Stomach (tissue), 9 donors: Measurements from ENCODE around the gene CDH12. TPM values are rescaled to one million over a fixed set of nuclear protein-coding genes. Genes with fewer than 3 reads are reported as not detected.

Experiments used
- DNase-seq, 2 donors: peaks; one replicate each; pipeline versions ENCODE4 v3.0.0 to v3.0.0-alpha.2; 2013 to 2019
- H3K27ac ChIP-seq, 5 donors: fragments of 200-600 bp in 4 of 5; sonication (generic) in 4 of 5; one replicate each; pipeline ENCODE4 v1.5.1; 2013 to 2019; ENCODE audit warnings: mild to moderate bottlenecking in 1 of 5, moderate library complexity in 1 of 5
- H3K27me3 ChIP-seq, 3 donors: fragments of 200-600 bp; sonication (generic); one replicate each; pipeline ENCODE4 v1.5.1; 2017 to 2019; ENCODE audit warnings: mixed run types in 1 of 3
- H3K36me3 ChIP-seq, 4 donors: fragments of 200-600 bp; sonication (generic); 1 replicate in 3 of 4; 2 replicates in 1 of 4; pipeline ENCODE4 v1.5.1; 2016 to 2019
- H3K4me1 ChIP-seq, 4 donors: fragments of 200-600 bp; sonication (generic); one replicate each; pipeline ENCODE4 v1.5.1; 2016 to 2019
- H3K4me3 ChIP-seq, 4 donors: fragments of 200-600 bp; sonication (generic) in 3 of 4; one replicate each; pipeline ENCODE4 v1.5.1; 2016 to 2019; ENCODE audit warnings: mild to moderate bottlenecking in 1 of 4
- H3K9me3 ChIP-seq, 4 donors: fragments of 200-600 bp; sonication (generic); one replicate each; pipeline ENCODE4 v1.5.1; 2016 to 2019
- CTCF ChIP-seq, 7 experiments: fragments of 450-650 bp in 4 of 7; fragments of 200-600 bp in 3 of 7; sonication (generic) in 3 of 7; IDR thresholded peaks; one replicate each; pipeline ENCODE4 v1.5.1; 2016 to 2019; ENCODE audit warnings: antibody characterized with exemption in 7 of 7, control low read depth in 2 of 7, mild to moderate bottlenecking in 1 of 7
- EP300 ChIP-seq: sonication (generic); formaldehyde crosslinking; IDR thresholded peaks from one replicate; pipeline ENCODE4 v1.6.1; 2017; ENCODE audit warnings: antibody characterized with exemption
- POLR2A ChIP-seq, 4 donors: fragments of 450-650 bp; IDR thresholded peaks; one replicate each; pipeline ENCODE4 v1.6.1; 2016; ENCODE audit warnings: antibody characterized with exemption in 4 of 4, control low read depth in 2 of 4, mild to moderate bottlenecking in 1 of 4, moderate library complexity in 1 of 4
- POLR2AphosphoS5 ChIP-seq, 3 donors: sonication (generic); formaldehyde crosslinking; IDR thresholded peaks; one replicate each; pipeline ENCODE4 v1.6.1; 2016; ENCODE audit warnings: antibody characterized with exemption in 3 of 3
- WGBS, 5 donors: extraction: QIAGEN DNeasy Blood & Tissue Kit in 3 of 5; methylation state at CpG; one replicate each; pipeline versions ENCODE4 v1.1.5 to v1.1.7; 2013 to 2018; 5-methylcytosine and 5-hydroxymethylcytosine counted together
- intact Hi-C: fragments of 100-400 bp; cut with DNase I; formaldehyde crosslinking; loops from one replicate; pipeline ENCODE4 v1.15.1; 2023; ENCODE audit warnings: low total_unique reads
- polyA plus RNA-seq, 3 donors: library from polyadenylated mRNA; stranded (reverse); fragments of 200-250 nt; gene quantifications; one replicate each; pipeline ENCODE4 v1.2.3, GENCODE V29; 2013
- total RNA-seq, 5 donors: library from RNA; depleted of rRNA; stranded (reverse); fragments of >200 nt; gene quantifications; one replicate each; pipeline versions ENCODE4 v1.1.0 to v1.2.3, GENCODE V29; 2014 to 2016
- donor health status: healthy with polysubstance abuse.
- donor health status: Bipolar disorder and iron deficiency.
- donor health status: healthy.

CDH12 gene
- total and polyA plus RNA-seq, 8 donors, result 0.76 to 1.3 TPM; not detected in 6

GRCh38 chr5:22649074-22649473 is 204.1 kb downstream of the CDH12 start:
- DNase-seq, result peak; percentile 55 to 58
- intact Hi-C loops, result no loop called here
- Histone ChIP-seq H3K4me1 (peaks cover 0 to 4% (median 0%) of the 10 kb centered on the region in 4 donors), H3K27me3 (no peaks in the 10 kb centered on the region), H3K4me3 (no peak overlapping the region), H3K27ac (peak overlapping the region in 4 of 5 donors; percentile 5 to 54 (median 37)), H3K9me3 (no peaks in the 10 kb centered on the region), H3K36me3 (no peaks in the 10 kb centered on the region)
- 24 to 40% (median 29%) methylated on average over 1 of the region's 1 CpG for WGBS, 5 donors
- TF ChIP-seq EP300, result no peak
- peak in 1 of 3 donors; percentile 39 for TF ChIP-seq POLR2AphosphoS5 (IDR thresholded peaks at IDR 0.05)
- no peak for TF ChIP-seq CTCF (IDR thresholded peaks at IDR 0.05)
- no peak for TF ChIP-seq POLR2A (IDR thresholded peaks at IDR 0.05)

- WGBS, 5 donors, result 59 to 73% (median 63%) methylated on average over 1 of the region's 1 CpG
- H3K9me3 ChIP-seq, result no peaks in the 10 kb centered on the region
- H3K4me3 ChIP-seq, result no peak overlapping the region
- H3K27me3 ChIP-seq, result no peaks in the 10 kb centered on the region
- H3K36me3 ChIP-seq, result no peaks in the 10 kb centered on the region
- TF ChIP-seq CTCF (IDR thresholded peaks at IDR 0.05) (no peak), POLR2A (IDR thresholded peaks at IDR 0.05) (no peak), POLR2AphosphoS5 (IDR thresholded peaks at IDR 0.05) (no peak), EP300 (no peak)
- intact Hi-C loops, result no loop called here
- peaks cover 0 to 4% (median 0%) of the 10 kb centered on the region in 4 donors for H3K4me1 ChIP-seq
- DNase-seq, result no peak
- no peak overlapping the region for H3K27ac ChIP-seq
These were observed 208.3 kb downstream of the CDH12 start for GRCh38 chr5:22644859-22645258.

GRCh38 chr5:22643356-22643755 is 209.8 kb downstream of the CDH12 start:
- 64 to 80% (median 74%) methylated on average over 2 of the region's 2 CpGs for WGBS, 5 donors
- peak in 1 of 2 donors; percentile 28 for DNase-seq
- Histone ChIP-seq H3K36me3 (no peaks in the 10 kb centered on the region), H3K9me3 (no peaks in the 10 kb centered on the region), H3K4me1 (no peaks in the 10 kb centered on the region), H3K27ac (no peak overlapping the region), H3K27me3 (no peaks in the 10 kb centered on the region), H3K4me3 (no peak overlapping the region)
- no peak for TF ChIP-seq POLR2AphosphoS5 (IDR thresholded peaks at IDR 0.05)
- no peak for TF ChIP-seq POLR2A (IDR thresholded peaks at IDR 0.05)
- no peak for TF ChIP-seq EP300
- TF ChIP-seq CTCF (IDR thresholded peaks at IDR 0.05), result no peak
- intact Hi-C loops, result no loop called here

- H3K4me3 ChIP-seq, result no peak overlapping the region
- no peaks in the 10 kb centered on the region for H3K36me3 ChIP-seq
- no peak overlapping the region for H3K27ac ChIP-seq
- no peaks in the 10 kb centered on the region for H3K27me3 ChIP-seq
- WGBS, 5 donors, result 55 to 67% (median 64%) methylated on average over 3 of the region's 3 CpGs
- no peak for DNase-seq
- TF ChIP-seq POLR2AphosphoS5 (IDR thresholded peaks at IDR 0.05) (no peak), EP300 (no peak), POLR2A (IDR thresholded peaks at IDR 0.05) (no peak), CTCF (IDR thresholded peaks at IDR 0.05) (no peak)
- no peaks in the 10 kb centered on the region for H3K9me3 ChIP-seq
- no peaks in the 10 kb centered on the region for H3K4me1 ChIP-seq
- intact Hi-C loops, result no loop called here
These were observed 221.5 kb downstream of the CDH12 start for GRCh38 chr5:22631683-22632082.
